DOHH2 (cell line): ENCODE results near the gene TMEM132D.

Experiments used
- H3F3A ChIP-seq: fragments of 200-600 bp; sonication (generic), shearing (Covaris generic); 2 replicates; pipeline ENCODE4 v1.6.0; 2016; ENCODE audit warnings: antibody characterized with exemption, mild to moderate bottlenecking; ENCODE audit not compliant: control insufficient read depth, insufficient read depth
- H3K27ac ChIP-seq: fragments of 200-600 bp; sonication (generic); 2 replicates; pipeline ENCODE4 v1.5.1; 2014; ENCODE audit warnings: low read depth, mild to moderate bottlenecking, low read length, moderate library complexity
- H3K27me3 ChIP-seq: fragments of 200-600 bp; sonication (generic); 2 replicates; pipeline ENCODE4 v1.6.1; 2014; ENCODE audit warnings: mild to moderate bottlenecking, low read length, mixed read lengths; ENCODE audit not compliant: control insufficient read depth
- H3K36me3 ChIP-seq: fragments of 200-600 bp; sonication (generic); 2 replicates; pipeline ENCODE4 v1.6.1; 2014; ENCODE audit warnings: mild to moderate bottlenecking, low read length, moderate library complexity, mixed read lengths; ENCODE audit not compliant: control insufficient read depth
- H3K4me1 ChIP-seq: fragments of 200-600 bp; sonication (generic); 2 replicates; pipeline ENCODE4 v1.6.1; 2014; ENCODE audit warnings: mild to moderate bottlenecking, low read length, mixed read lengths; ENCODE audit not compliant: control insufficient read depth
- H3K4me2 ChIP-seq: fragments of 200-600 bp; sonication (generic); 2 replicates; pipeline ENCODE4 v1.6.0; 2014; ENCODE audit warnings: mild to moderate bottlenecking, low read length, moderate library complexity
- H3K4me3 ChIP-seq: fragments of 200-600 bp; sonication (generic); 2 replicates; pipeline ENCODE4 v1.5.1; 2014; ENCODE audit warnings: mild to moderate bottlenecking, low read length, mixed read lengths
- H3K79me2 ChIP-seq: fragments of 200-600 bp; sonication (generic); 2 replicates; pipeline ENCODE4 v1.6.1; 2014; ENCODE audit warnings: mild to moderate bottlenecking, low read length, mixed read lengths; ENCODE audit not compliant: control insufficient read depth
- H3K9me2 ChIP-seq: fragments of 200-600 bp; sonication (generic); replicated peaks from 2 replicates; pipeline ENCODE4 v1.6.1; 2014; ENCODE audit warnings: mild to moderate bottlenecking, low read length, mixed read lengths; ENCODE audit not compliant: control insufficient read depth
- H3K9me3 ChIP-seq: fragments of 200-600 bp; sonication (generic); 2 replicates; pipeline ENCODE4 v1.6.1; 2014; ENCODE audit warnings: antibody characterized with exemption, low read length, mixed read lengths; ENCODE audit not compliant: control insufficient read depth, insufficient read depth
- H4K20me1 ChIP-seq: fragments of 200-600 bp; sonication (generic); 2 replicates; pipeline ENCODE4 v1.6.0; 2014; ENCODE audit warnings: low read depth, mild to moderate bottlenecking, antibody characterized with exemption, low read length, moderate library complexity; ENCODE audit not compliant: control insufficient read depth, insufficient read depth
- EZH2phosphoT487 ChIP-seq: fragments of 200-600 bp; sonication (generic); IDR thresholded peaks from 2 replicates; pipeline ENCODE4 v1.6.1; 2017; ENCODE audit warnings: borderline replicate concordance, mild to moderate bottlenecking, antibody characterized with exemption, low read length, moderate library complexity, mixed read lengths
- TF ChIP-seq, protein P1 (sequence below): fragments of 200-600 bp; sonication (generic); IDR thresholded peaks from one replicate; pipeline ENCODE4 v1.5.1; 2014; ENCODE audit warnings: antibody characterized with exemption, mild to moderate bottlenecking, low read depth, low read length; ENCODE audit not compliant: poor library complexity, severe bottlenecking

TMEM132D gene

DNA sequence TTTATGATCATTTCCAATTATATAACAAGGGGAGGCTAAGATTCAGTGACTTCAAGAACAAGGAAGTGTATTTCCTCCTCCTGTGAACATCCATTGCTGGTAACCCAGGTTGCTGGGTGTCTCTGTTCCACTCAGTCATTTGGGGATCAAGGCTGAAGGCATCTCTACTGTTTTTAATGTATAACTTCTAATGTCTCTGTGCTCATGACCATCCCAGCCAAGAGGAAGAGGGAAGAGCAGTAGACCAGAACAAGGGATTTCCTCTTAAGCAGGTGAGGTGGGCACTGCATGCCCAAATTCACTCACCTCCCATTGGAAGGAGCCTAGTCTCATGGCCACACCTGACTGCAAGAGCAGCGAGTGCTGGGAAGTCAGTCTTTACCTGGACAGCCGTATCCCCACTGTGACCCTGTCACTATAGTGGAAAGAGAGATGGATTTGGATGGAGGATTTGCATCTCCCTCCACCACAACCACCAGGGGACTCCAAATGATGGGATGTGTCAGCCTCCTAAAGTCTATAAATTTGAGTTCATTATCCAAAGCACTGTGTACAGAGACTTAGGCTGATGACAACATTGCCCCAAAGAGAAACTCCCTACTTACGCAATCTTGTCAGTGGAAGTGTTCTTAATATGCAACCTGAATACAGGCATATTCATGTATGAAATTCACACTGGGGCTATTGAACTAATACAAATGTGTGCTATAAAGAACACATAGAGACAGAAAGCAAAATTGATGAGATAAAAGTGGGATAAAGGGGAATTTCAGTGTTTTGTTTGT lies 368.7 kb downstream of the TMEM132D start:
- Histone ChIP-seq H3K4me1 (no peaks in the 10 kb centered on the region), H3K4me2 (no peak overlapping the region), H3K9me2 (no peaks in the 10 kb centered on the region), H3K4me3 (no peak overlapping the region), H3F3A (no peaks in the 10 kb centered on the region), H3K27me3 (no peaks in the 10 kb centered on the region), H3K36me3 (no peaks in the 10 kb centered on the region), H3K9me3 (no peaks in the 10 kb centered on the region), H3K79me2 (no peaks in the 10 kb centered on the region), H3K27ac (no peak overlapping the region), H4K20me1 (no peaks in the 10 kb centered on the region)
- TF ChIP-seq, protein P1, sequence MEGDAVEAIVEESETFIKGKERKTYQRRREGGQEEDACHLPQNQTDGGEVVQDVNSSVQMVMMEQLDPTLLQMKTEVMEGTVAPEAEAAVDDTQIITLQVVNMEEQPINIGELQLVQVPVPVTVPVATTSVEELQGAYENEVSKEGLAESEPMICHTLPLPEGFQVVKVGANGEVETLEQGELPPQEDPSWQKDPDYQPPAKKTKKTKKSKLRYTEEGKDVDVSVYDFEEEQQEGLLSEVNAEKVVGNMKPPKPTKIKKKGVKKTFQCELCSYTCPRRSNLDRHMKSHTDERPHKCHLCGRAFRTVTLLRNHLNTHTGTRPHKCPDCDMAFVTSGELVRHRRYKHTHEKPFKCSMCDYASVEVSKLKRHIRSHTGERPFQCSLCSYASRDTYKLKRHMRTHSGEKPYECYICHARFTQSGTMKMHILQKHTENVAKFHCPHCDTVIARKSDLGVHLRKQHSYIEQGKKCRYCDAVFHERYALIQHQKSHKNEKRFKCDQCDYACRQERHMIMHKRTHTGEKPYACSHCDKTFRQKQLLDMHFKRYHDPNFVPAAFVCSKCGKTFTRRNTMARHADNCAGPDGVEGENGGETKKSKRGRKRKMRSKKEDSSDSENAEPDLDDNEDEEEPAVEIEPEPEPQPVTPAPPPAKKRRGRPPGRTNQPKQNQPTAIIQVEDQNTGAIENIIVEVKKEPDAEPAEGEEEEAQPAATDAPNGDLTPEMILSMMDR, result no peak
- no peak for TF ChIP-seq EZH2phosphoT487

GRCh38 chr12:129532707-129533499 lies 370.9 kb downstream of the TMEM132D start:
- Histone ChIP-seq H3K27me3 (no peaks in the 10 kb centered on the region), H3F3A (no peaks in the 10 kb centered on the region), H3K4me3 (no peak overlapping the region), H3K4me2 (no peak overlapping the region), H4K20me1 (no peaks in the 10 kb centered on the region), H3K36me3 (no peaks in the 10 kb centered on the region), H3K79me2 (no peaks in the 10 kb centered on the region), H3K4me1 (no peaks in the 10 kb centered on the region), H3K9me2 (no peaks in the 10 kb centered on the region), H3K9me3 (no peaks in the 10 kb centered on the region), H3K27ac (no peak overlapping the region)
- no peak for TF ChIP-seq EZH2phosphoT487
- TF ChIP-seq, protein P1, result no peak

DNA sequence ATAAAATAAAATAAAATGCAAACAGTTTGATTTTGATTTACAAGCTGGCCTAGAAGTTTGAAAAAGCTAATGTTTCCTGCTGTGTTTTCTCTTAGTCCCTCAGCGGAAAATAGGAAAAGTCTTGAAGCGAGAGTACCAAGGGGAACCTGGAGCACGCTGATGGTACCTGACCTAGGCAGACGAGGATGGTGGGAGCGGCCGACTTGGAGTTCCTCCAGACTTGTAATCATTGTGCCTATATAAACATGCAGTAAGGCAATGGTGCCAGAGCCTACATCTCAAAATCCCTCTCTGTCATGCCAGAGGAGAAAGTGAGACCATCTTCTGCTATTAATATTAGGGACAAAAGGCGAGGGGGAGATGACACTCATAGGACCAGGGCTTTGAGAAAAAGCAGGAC lies 371.7 kb downstream of the TMEM132D start:
- no peaks in the 10 kb centered on the region for H3K9me3 ChIP-seq
- TF ChIP-seq, protein P1, result no peak
- no peak for TF ChIP-seq EZH2phosphoT487
- no peaks in the 10 kb centered on the region for H3K79me2 ChIP-seq
- H3K27me3 ChIP-seq, result no peaks in the 10 kb centered on the region
- H3K9me2 ChIP-seq, result no peaks in the 10 kb centered on the region
- H4K20me1 ChIP-seq, result no peaks in the 10 kb centered on the region
- no peaks in the 10 kb centered on the region for H3F3A ChIP-seq
- H3K4me2 ChIP-seq, result no peak overlapping the region
- H3K27ac ChIP-seq, result no peak overlapping the region
- no peaks in the 10 kb centered on the region for H3K36me3 ChIP-seq
- H3K4me1 ChIP-seq, result no peaks in the 10 kb centered on the region
- no peak overlapping the region for H3K4me3 ChIP-seq
